ENCODE data around the gene ACBD6. TPM values are rescaled to one million over a fixed set of nuclear protein-coding genes. Genes with fewer than 3 reads are reported as not detected.

Gene ACBD6
- total RNA-seq, 4 donors from 2014 or later, result 26.6 to 51.3 (median 34.4) TPM

DNA sequence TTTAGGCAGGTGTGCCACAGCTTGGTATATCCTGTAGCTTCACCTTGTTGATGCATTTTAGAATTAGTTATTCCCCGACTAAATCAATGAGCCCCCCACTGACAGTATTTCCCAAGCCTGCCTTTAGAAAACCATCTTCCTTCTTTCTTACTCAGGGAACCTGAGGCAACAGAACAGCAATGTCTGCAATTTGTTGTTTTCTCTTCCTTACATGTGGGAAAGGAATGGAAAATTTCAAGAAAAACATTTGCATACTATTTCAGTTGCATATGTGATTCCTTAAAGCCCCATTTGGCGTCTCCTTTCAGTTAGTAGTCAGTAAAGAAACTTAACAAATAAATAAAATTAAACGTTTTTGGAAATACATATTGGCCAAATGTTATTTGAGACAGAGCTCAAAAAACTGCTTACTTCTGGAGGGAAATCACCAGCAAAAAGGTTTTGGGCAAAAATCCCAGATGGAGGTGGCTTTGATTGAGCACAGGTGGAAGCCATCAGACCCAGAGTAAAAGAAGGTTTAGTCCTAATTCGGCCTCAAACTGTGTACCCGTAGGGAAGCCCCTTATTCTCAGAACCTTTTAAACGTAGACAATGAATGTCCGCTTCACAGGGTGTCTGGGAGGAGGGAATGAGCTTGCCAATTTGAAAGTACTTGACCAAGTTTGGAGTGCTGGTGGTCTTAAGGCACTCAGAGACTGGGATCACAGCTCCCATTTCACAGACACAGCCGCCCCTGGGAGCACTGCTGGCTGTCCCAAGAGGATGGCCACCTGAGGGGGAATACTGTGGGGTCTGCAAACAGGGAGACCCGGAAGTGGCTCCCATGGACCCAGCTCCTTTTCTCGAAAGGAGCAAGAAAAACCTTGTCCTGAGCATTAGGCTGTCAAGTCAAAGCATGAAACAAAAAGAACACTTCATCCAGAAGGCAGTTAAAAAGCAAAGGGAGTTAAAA lies 263.0 kb downstream of the ACBD6 start:
- DNase-seq, result no peak
- Histone ChIP-seq H3K4me3 (no peak overlapping the region), H3K9me3 (no peaks in the 10 kb centered on the region), H3K4me1 (peaks cover 17 to 26% (median 18%) of the 10 kb centered on the region in 3 donors), H3K36me3 (no peaks in the 10 kb centered on the region), H3K27me3 (peaks cover 17 to 100% (median 50%) of the 10 kb centered on the region in 4 donors), H3K27ac (no peak overlapping the region)
- WGBS, 2 donors, result 16 to 19% methylated on average over 10 of the region's 10 CpGs
- TF ChIP-seq, protein P1, sequence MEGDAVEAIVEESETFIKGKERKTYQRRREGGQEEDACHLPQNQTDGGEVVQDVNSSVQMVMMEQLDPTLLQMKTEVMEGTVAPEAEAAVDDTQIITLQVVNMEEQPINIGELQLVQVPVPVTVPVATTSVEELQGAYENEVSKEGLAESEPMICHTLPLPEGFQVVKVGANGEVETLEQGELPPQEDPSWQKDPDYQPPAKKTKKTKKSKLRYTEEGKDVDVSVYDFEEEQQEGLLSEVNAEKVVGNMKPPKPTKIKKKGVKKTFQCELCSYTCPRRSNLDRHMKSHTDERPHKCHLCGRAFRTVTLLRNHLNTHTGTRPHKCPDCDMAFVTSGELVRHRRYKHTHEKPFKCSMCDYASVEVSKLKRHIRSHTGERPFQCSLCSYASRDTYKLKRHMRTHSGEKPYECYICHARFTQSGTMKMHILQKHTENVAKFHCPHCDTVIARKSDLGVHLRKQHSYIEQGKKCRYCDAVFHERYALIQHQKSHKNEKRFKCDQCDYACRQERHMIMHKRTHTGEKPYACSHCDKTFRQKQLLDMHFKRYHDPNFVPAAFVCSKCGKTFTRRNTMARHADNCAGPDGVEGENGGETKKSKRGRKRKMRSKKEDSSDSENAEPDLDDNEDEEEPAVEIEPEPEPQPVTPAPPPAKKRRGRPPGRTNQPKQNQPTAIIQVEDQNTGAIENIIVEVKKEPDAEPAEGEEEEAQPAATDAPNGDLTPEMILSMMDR (IDR thresholded peaks at IDR 0.05), result no peak
- no peak for TF ChIP-seq POLR2A (IDR thresholded peaks at IDR 0.05)
- intact Hi-C loops (cut with DNase I), result no loop called here

DNA sequence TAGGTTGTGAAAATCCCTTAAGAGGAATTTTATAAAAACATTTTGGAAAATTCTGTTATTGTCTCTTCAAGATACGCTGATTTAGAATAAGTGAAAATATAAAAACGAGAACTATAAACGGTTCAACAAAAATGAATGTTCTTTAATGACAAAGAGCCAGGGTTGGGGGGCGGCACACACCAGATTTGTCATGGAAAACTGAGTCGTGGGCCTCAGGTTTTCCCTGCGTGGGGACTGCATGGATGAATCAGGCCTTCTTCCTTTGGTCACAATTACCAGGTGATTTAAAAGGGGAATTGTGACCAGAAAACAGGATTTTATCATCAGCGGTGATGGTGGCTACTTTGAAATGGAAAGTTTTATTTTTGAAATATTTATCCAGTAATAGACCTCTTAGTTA lies 263.7 kb downstream of the ACBD6 start:
- Histone ChIP-seq H3K9me3 (no peaks in the 10 kb centered on the region), H3K27me3 (peaks cover 20 to 100% (median 55%) of the 10 kb centered on the region in 4 donors), H3K4me3 (no peak overlapping the region), H3K4me1 (peaks cover 20 to 34% (median 21%) of the 10 kb centered on the region in 3 donors), H3K27ac (no peak overlapping the region), H3K36me3 (no peaks in the 10 kb centered on the region)
- TF ChIP-seq, protein P1 (IDR thresholded peaks at IDR 0.05), result no peak
- TF ChIP-seq POLR2A (IDR thresholded peaks at IDR 0.05), result no peak
- WGBS, 2 donors, result 24 to 26% methylated on average over 7 of the region's 7 CpGs
- intact Hi-C loops (cut with DNase I), result no loop called here
- DNase-seq, result no peak

Small RNA genes within 50 kb of the gene (small RNA-seq; reads per million reads assigned to genes)
- gene MIR3121 (0 to 0.41 (median 0.07) reads per million in 4 donors), gene RF00019 (0 reads per million in 4 donors)

Other genes with a start within 250 kb of the ACBD6 start
- not detected for gene OVAAL, start 56.4 kb upstream of the ACBD6 start, total RNA-seq
- 10 to 100 TPM in 3 of 4 donors, 1 to 10 TPM in 1; 6.8 to 23.1 (median 17.2) TPM for gene XPR1, start 129.4 kb upstream of the ACBD6 start, total RNA-seq